Measurements from ENCODE around the gene PLEKHG3.

DNA sequence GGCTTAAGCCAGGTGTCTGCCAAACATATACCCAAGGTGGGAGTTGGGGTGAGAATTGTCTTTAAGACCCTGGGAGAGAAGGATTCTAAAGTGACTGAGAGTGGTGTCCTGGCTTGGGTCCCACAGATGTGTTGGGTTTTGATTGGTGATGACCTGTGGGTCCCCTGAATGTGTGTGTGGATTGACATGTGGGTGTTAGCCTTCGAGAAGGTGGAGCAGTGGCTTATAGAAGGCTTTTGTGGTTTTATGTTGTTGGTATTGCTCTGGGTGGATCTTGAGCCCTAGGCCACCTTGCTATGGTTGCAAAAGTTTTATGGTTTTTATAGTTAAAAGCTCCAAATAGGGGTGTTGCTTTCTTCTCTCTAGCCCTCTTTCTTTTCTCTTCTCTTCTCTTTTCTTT, 29.7 kb downstream of the PLEKHG3 start:
- TF ChIP-seq, protein P1, sequence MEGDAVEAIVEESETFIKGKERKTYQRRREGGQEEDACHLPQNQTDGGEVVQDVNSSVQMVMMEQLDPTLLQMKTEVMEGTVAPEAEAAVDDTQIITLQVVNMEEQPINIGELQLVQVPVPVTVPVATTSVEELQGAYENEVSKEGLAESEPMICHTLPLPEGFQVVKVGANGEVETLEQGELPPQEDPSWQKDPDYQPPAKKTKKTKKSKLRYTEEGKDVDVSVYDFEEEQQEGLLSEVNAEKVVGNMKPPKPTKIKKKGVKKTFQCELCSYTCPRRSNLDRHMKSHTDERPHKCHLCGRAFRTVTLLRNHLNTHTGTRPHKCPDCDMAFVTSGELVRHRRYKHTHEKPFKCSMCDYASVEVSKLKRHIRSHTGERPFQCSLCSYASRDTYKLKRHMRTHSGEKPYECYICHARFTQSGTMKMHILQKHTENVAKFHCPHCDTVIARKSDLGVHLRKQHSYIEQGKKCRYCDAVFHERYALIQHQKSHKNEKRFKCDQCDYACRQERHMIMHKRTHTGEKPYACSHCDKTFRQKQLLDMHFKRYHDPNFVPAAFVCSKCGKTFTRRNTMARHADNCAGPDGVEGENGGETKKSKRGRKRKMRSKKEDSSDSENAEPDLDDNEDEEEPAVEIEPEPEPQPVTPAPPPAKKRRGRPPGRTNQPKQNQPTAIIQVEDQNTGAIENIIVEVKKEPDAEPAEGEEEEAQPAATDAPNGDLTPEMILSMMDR (conservative IDR thresholded peaks at IDR 0.05 in 1 of 2, IDR thresholded peaks at IDR 0.05 in 1 of 2; ENCODE audit: low read depth in 1 of 2, low read length in 2 of 2), result no peak
- TF ChIP-seq EZH2 (IDR thresholded peaks at IDR 0.05; ENCODE audit: low read length, missing control alignments), result no peak

All from fibroblast of lung (primary cell).